Fibroblast of skin of scalp (primary cell): ENCODE results near the gene C10orf120. TPM values are rescaled to one million over a fixed set of nuclear protein-coding genes. Genes with fewer than 3 reads are reported as not detected.

Experiments used
- DNase-seq: peaks from one replicate; pipeline ENCODE4 v3.0.0-alpha.2; 2013
- polyA plus RNA-seq, 2 experiments: library from polyadenylated mRNA; unstranded; fragments of 120-200 nt; gene quantifications; one replicate each; pipeline ENCODE4 v1.2.1, GENCODE V29; 2013; ENCODE audit not compliant: insufficient read length in 2 of 2

The C10orf120 gene
- not detected for polyA plus RNA-seq (2013, experiment 1 of 2; ENCODE audit: insufficient read length)
- not detected for polyA plus RNA-seq (2013, experiment 2 of 2; ENCODE audit: insufficient read length)

DNA sequence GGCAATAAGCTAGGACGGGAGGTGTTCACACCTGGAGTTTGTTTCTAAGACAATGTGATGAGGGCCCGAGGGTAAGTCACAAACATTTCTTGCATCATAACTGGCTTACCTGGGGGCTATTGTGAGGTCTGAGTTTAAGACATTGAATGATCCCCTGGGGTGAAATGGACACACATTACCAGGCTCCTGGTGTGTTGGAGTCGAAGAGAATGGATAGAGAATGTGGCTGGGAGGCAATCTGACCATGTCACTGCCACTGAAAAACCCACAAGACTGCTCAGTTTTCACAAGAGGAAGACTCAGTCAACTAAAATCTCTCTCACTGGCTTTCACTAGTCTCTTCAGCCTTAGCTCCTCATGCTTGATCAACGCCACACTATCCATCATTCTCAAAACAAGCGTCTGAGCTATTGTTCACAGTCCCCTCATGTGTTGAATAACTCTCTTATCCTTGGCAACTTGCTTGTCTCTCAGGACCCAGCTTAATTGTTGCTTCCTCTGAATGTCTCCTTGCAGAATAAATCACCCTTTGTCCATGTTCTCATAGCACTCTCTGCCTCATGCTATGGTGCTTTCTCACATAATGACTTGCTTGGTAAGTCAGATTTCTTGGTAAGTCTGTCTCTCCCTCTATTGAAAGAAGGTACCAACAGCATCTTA is at the start of gene C10orf120:
Gene C10orf120, minus strand, starts transcription at position 51 of the 660 bp plus-strand sequence. CDS start 56 bp downstream, outside the sequence.
- no peak for DNase-seq

DNA sequence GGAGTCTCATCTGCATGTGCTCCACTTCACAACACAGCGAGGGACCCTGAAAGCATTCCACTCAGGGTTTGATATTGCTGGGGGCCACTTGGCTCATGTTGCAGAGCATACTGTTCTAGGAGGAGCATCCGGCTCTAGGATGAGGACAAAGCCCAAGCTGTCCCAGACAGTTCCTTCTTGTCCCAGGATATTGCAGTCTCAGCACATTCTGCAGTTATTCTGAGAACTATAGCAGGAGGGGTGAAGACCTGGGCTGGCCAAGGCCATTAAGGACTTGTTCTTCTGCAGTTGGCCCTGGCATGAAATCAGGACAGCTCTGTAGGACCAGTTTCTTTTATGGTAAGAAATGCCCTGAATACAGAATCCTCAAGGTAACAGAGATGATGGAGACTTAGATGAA is 48.9 kb upstream of the C10orf120 start:
- no peak for DNase-seq

DNA sequence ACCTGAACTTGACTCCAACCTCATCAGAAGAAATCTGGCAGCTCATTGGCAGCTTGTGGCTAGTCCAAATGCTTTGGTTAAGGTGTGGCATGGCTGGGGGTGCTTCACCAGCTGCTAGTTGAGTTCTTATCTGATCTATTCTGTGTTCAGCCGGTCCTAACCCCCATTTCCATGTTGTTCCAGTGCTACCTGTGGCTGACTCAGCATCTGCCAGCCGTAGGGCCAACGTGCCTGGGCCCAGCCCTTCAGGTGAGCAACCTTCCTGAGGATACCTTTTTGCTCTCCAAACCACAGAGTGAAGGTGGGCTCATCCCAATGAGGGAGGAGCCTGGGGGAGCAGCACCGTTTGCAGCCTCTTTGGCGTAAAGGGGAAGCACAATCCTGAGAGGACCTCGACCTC is 46.8 kb upstream of the C10orf120 start:
- DNase-seq, result no peak

DNA sequence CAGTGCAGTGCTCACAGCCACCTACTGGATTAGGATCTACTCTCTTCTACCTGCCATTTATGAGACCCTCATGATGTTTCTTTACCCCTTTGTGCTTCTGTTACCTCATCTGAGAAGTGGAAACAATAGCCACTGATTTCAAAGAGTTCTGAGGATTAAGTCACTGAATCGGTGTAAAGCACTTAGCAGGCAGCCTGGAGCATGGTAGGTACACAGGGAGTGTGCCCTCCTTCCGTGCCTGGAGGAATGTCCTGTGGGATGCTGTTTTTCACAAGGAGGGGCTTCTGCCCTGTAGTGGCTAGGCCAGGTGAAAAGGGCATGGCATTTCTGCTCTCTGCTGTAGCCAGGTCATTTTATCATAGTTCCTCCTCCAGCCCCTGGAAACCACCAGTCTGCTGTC is 44.6 kb upstream of the C10orf120 start:
- no peak for DNase-seq

- no peak for DNase-seq
Observed at GRCh38 chr10:122740640-122741039, 41.0 kb upstream of the C10orf120 start.

GRCh38 chr10:122738031-122738430 is 38.4 kb upstream of the C10orf120 start:
- DNase-seq, result no peak

DNA sequence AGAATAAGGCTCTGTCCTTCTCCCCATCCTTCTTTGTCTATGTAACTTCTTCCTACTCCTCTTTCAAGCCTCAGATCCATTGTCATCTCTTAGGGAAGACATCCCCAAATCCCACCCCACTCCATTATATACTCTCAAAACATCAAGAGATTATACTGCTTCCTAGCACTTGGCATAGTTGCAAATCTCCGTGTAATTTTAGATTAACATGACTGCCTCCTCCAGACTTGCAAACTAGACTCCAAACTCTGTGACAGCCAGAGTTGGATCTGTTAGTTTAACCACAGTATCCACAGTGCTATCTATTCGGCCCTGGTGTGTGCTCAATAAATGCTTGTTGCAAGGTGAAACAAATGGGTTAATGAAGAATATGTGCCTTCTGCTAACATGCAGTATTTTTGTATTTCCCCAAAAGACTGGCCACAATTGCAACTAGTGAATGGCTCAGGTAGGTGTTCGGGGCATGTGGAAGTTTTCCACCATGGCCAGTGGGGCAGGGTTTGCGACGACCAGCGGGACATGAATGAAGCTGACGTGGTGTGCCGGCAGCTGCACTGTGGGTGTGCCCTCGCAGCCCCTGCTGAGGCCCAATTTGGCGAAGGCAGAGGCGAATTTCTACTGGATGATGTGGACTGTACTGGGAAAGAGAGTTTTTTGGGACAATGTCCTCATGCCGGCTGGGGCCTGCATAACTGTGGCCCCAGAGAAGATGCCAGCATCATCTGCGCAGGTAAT is 34.5 kb upstream of the C10orf120 start:
- DNase-seq, result no peak

GRCh38 chr10:122733443-122733842 is 33.8 kb upstream of the C10orf120 start:
- no peak for DNase-seq

GRCh38 chr10:122730238-122730637 is 30.6 kb upstream of the C10orf120 start:
- no peak for DNase-seq

DNA sequence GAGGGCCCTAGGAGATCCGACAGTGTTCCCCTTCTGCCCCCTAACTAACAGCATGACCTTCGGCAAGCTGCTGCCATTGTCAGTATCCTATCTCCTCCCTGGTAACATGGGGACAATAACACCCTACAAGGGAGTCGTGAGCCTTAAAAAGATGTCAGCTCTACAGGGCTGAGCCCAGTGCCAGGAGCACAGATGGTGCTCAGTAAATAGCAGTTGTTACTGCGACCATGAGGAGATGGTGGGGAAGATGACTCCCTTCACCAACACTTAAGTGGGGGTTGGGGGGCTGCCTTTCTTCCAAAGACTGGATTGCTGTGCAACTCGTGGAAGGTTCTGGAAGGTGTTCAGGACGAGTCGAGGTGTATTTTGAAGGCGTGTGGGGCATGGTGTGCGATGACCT is 29.5 kb upstream of the C10orf120 start:
- no peak for DNase-seq

DNA sequence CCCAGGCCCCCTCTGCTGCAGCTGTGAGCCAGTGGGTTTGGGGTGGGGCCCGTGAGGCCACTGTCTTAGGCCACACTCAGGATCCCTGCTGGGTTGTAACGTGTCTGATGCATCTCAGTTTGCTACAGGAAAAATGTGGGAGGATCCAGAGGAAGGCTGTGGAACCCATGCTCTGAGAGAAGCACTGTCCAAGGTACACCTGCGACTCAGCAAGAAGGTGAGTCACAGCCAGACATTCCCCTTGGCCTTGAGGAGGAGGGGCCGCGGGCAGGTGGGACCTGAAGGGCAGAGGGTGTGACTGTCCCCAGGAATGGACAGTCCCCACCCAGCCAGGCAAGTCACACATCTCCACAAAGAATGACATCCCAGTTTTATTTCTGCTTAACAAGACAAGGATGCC is 27.8 kb upstream of the C10orf120 start:
- no peak for DNase-seq

DNA sequence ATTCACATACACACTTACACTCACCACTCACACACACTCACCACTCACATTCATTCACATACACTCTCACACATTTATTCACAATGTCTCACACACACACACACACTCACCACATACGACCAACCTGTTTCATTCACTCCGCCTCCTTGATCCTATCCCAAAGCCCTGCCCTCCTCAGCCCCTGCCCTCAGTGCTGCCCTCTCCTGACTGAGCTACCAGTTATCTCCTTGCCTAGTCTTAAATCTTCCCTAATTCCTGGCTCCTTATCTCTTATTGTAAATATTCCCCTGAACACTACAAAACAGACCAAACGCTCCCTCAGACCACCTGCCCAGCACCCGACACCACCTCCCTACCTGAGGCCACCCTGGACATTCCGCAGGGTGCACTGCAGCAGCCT is 26.1 kb upstream of the C10orf120 start:
- no peak for DNase-seq

DNA sequence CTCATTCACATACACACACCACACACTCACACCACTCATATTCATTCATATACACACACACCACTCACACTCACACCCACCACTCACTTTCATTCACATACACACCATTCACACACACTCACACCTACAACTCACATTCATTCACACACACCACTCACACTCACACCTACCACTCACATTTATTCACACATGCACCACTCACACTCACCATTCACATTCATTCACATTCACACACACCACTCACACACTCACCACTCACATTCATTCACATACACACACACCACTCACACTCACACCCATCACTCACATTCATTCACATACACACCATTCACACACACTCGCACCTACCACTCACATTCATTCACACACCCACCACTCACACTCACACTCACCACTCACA is 25.4 kb upstream of the C10orf120 start:
- no peak for DNase-seq

GRCh38 chr10:122721111-122721510 is 21.5 kb upstream of the C10orf120 start:
- no peak for DNase-seq

DNA sequence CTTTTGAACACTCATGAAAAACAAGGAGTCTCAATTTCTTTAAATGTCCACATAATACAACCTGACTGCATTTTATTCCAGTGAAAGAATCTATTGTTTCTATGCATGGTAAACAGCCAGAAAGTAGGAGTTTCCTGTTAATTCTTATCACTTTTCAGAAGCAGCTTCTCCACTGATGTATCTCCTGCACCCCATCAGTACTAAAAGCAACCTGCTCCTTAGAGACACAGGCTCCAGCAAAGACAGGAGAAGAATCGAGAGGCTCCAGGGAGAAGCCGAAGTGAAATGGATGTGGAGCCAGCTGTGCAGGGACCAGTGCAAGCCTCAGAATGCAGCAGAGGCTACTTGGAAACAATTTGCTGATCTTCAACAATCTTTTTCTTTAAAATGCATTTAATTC is 16.4 kb upstream of the C10orf120 start:
- DNase-seq, result no peak

DNA sequence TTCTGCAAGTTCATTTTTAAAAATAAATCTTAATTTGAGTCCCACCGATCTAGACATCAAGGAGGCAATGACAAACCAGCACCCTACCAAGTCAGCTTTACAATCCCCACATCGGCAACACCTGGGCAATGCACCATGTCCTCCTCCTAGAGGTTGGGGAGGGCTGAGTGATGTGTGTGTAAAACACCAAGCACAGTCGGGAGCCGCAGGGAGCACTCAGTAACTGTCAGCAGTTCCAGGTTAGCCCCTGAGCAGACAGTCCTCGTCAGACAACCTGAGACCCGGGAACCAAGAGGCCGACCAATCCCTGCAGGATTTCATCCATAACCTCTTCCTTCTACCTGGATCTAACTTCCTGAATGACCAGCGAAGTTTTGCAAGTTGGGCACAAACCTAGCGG is 15.9 kb upstream of the C10orf120 start:
- DNase-seq, result no peak

DNA sequence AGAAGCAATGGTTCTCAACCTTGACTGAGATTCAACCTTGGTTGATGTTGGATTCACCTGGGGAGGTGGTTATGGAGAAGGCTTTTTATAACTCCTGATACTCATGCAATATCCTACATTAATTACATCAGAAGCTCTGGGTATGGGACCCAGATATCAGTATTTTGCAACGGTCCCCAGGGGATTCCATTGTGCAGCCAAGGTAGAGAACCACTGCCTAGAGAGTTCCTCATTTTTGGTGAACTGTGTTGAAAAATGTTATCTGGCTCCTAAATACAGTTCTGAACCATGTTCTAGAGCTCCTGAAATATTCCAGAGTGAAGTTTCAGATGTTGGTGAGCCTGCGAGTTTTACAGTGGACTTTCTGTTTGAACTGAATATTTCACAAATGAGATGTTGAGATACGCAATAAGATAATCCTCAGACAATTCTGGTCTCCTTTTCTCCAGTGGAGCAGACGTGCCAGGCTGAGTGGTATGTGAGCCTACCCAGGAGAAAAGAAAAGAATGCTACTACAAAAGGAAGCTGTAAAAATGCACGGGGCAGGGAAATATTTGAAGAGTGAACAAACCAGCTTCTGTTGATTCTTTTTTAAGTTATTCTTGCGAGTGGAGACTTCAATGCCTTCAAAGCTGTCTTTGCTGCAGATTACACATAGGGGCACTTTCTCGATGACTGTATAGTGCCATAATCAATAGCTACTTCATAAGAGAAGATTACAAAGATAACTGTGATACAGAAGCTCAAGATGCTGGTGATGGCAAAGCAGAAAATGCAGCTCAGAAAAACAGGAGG is 13.6 kb upstream of the C10orf120 start:
- no peak for DNase-seq

DNA sequence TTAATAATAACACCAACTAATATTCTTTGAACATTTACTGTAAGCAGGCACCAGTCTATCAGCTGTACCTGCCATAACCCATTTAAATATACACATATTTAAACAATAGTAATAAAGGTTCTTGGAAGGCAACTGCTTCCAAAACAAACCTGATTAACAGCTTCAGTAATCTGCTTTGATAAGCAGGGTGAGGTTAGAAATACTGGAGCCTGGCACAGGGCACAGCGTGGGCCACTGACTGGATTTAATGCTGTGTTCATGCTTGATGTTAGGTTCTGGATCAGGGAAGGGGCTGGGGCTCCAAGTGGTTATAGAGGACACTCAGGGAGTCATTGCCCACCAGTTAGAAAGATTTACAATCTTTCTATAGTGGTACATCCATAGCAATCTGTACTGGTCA is 10.9 kb upstream of the C10orf120 start:
- no peak for DNase-seq

GRCh38 chr10:122709971-122710370 is 10.3 kb upstream of the C10orf120 start:
- no peak for DNase-seq

DNA sequence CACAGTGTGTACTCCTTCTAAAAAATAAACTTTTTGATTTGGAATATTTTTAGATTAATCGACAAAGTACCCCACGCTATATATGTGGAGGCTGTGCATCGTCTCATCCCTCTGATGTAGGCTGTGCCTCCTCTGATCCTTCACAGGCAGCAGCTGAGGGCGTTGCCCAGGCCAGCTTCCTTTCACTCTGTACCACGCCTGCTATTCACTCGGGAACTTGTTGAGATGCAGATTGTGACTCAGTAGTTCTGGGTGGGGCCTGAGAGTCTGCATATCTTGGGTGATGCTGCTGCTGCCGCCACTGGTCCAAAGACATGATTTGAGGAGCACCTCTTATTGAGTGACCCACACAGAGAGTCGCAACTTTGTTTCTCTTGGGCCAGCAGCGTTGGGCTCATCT is 7.9 kb upstream of the C10orf120 start:
- no peak for DNase-seq

- no peak for DNase-seq
Observed at GRCh38 chr10:122706947-122707346, 7.3 kb upstream of the C10orf120 start.

- no peak for DNase-seq
Observed at GRCh38 chr10:122706467-122706866, 6.8 kb upstream of the C10orf120 start.
